Measurements from ENCODE around the gene TANGO2.

Gene TANGO2

GRCh38 chr22:20035375-20036083 lies 14.6 kb downstream of the TANGO2 start:
- H3K9ac ChIP-seq (ENCODE audit: insufficient read length, low read depth), result no peak overlapping the region
- peaks cover 18% of the 10 kb centered on the region for H3K36me3 ChIP-seq (ENCODE audit: insufficient read depth, insufficient read length, low read length)
- H3K9me3 ChIP-seq (ENCODE audit: insufficient read depth, low read length), result no peaks in the 10 kb centered on the region
- H3K4me3 ChIP-seq (ENCODE audit: insufficient read length, low read depth), result no peak overlapping the region
- no peak for DNase-seq (ENCODE audit: low read depth, low spot score)
- H3K27me3 ChIP-seq (ENCODE audit: insufficient read depth, insufficient read length), result no peaks in the 10 kb centered on the region
- no peak for TF ChIP-seq SUZ12 (IDR thresholded peaks at IDR 0.05; ENCODE audit: extremely low read depth, insufficient read depth, insufficient read length)
- no peak for TF ChIP-seq YY1 (IDR thresholded peaks at IDR 0.05; ENCODE audit: insufficient read depth, insufficient read length)
- no peak for TF ChIP-seq ZNF274 (IDR thresholded peaks at IDR 0.05; ENCODE audit: low read depth, low read length)
- H3K4me1 ChIP-seq (ENCODE audit: insufficient read depth, insufficient read length), result peaks cover 4% of the 10 kb centered on the region

GRCh38 chr22:20036084-20036482 lies 15.2 kb downstream of the TANGO2 start:
- Histone ChIP-seq H3K4me3 (ENCODE audit: insufficient read length, low read depth) (no peak overlapping the region), H3K27me3 (ENCODE audit: insufficient read depth, insufficient read length) (no peaks in the 10 kb centered on the region), H3K9ac (ENCODE audit: insufficient read length, low read depth) (no peak overlapping the region), H3K4me1 (ENCODE audit: insufficient read depth, insufficient read length) (peaks cover 4% of the 10 kb centered on the region), H3K36me3 (ENCODE audit: insufficient read depth, insufficient read length, low read length) (peaks cover 18% of the 10 kb centered on the region), H3K9me3 (ENCODE audit: insufficient read depth, low read length) (no peaks in the 10 kb centered on the region)
- TF ChIP-seq ZNF274 (IDR thresholded peaks at IDR 0.05; ENCODE audit: low read depth, low read length) (no peak), SUZ12 (IDR thresholded peaks at IDR 0.05; ENCODE audit: extremely low read depth, insufficient read depth, insufficient read length) (no peak), YY1 (IDR thresholded peaks at IDR 0.05; ENCODE audit: insufficient read depth, insufficient read length) (no peak)
- DNase-seq (ENCODE audit: low read depth, low spot score), result no peak

GRCh38 chr22:20036535-20037392 lies 15.9 kb downstream of the TANGO2 start:
- no peak overlapping the region for H3K4me3 ChIP-seq (ENCODE audit: insufficient read length, low read depth)
- H3K4me1 ChIP-seq (ENCODE audit: insufficient read depth, insufficient read length), result peaks cover 4% of the 10 kb centered on the region
- no peak overlapping the region for H3K9ac ChIP-seq (ENCODE audit: insufficient read length, low read depth)
- peaks cover 17% of the 10 kb centered on the region for H3K36me3 ChIP-seq (ENCODE audit: insufficient read depth, insufficient read length, low read length)
- TF ChIP-seq SUZ12 (IDR thresholded peaks at IDR 0.05; ENCODE audit: extremely low read depth, insufficient read depth, insufficient read length), result no peak
- no peak for TF ChIP-seq ZNF274 (IDR thresholded peaks at IDR 0.05; ENCODE audit: low read depth, low read length)
- TF ChIP-seq YY1 (IDR thresholded peaks at IDR 0.05; ENCODE audit: insufficient read depth, insufficient read length), result no peak
- H3K9me3 ChIP-seq (ENCODE audit: insufficient read depth, low read length), result no peaks in the 10 kb centered on the region
- no peak for DNase-seq (ENCODE audit: low read depth, low spot score)
- H3K27me3 ChIP-seq (ENCODE audit: insufficient read depth, insufficient read length), result no peaks in the 10 kb centered on the region

- Histone ChIP-seq H3K4me3 (ENCODE audit: insufficient read length, low read depth) (no peak overlapping the region), H3K36me3 (ENCODE audit: insufficient read depth, insufficient read length, low read length) (peaks cover 12% of the 10 kb centered on the region), H3K9ac (ENCODE audit: insufficient read length, low read depth) (no peak overlapping the region), H3K27me3 (ENCODE audit: insufficient read depth, insufficient read length) (no peaks in the 10 kb centered on the region), H3K9me3 (ENCODE audit: insufficient read depth, low read length) (no peaks in the 10 kb centered on the region), H3K4me1 (ENCODE audit: insufficient read depth, insufficient read length) (peaks cover 4% of the 10 kb centered on the region)
- TF ChIP-seq ZNF274 (IDR thresholded peaks at IDR 0.05; ENCODE audit: low read depth, low read length), result no peak
- TF ChIP-seq SUZ12 (IDR thresholded peaks at IDR 0.05; ENCODE audit: extremely low read depth, insufficient read depth, insufficient read length), result no peak
- TF ChIP-seq YY1 (IDR thresholded peaks at IDR 0.05; ENCODE audit: insufficient read depth, insufficient read length), result no peak
- DNase-seq (ENCODE audit: low read depth, low spot score), result no peak
Measured at GRCh38 chr22:20037419-20037818, 16.5 kb downstream of the TANGO2 start.

GRCh38 chr22:20038574-20038973 lies 17.7 kb downstream of the TANGO2 start:
- H3K9ac ChIP-seq (ENCODE audit: insufficient read length, low read depth), result no peak overlapping the region

GRCh38 chr22:20039683-20040325 lies 18.9 kb downstream of the TANGO2 start:
- H3K9ac ChIP-seq (ENCODE audit: insufficient read length, low read depth), result no peak overlapping the region
- DNase-seq (ENCODE audit: low read depth, low spot score), result no peak
- H3K36me3 ChIP-seq (ENCODE audit: insufficient read depth, insufficient read length, low read length), result peaks cover 17% of the 10 kb centered on the region
- no peaks in the 10 kb centered on the region for H3K27me3 ChIP-seq (ENCODE audit: insufficient read depth, insufficient read length)
- H3K4me3 ChIP-seq (ENCODE audit: insufficient read length, low read depth), result no peak overlapping the region
- no peaks in the 10 kb centered on the region for H3K9me3 ChIP-seq (ENCODE audit: insufficient read depth, low read length)
- TF ChIP-seq ZNF274 (IDR thresholded peaks at IDR 0.05; ENCODE audit: low read depth, low read length), result no peak
- no peak for TF ChIP-seq YY1 (IDR thresholded peaks at IDR 0.05; ENCODE audit: insufficient read depth, insufficient read length)
- no peak for TF ChIP-seq SUZ12 (IDR thresholded peaks at IDR 0.05; ENCODE audit: extremely low read depth, insufficient read depth, insufficient read length)
- peaks cover 4% of the 10 kb centered on the region for H3K4me1 ChIP-seq (ENCODE audit: insufficient read depth, insufficient read length)

More at GRCh38 chr22:20038574-20038973, 17.7 kb downstream of the TANGO2 start:
- peaks cover 14% of the 10 kb centered on the region for H3K36me3 ChIP-seq (ENCODE audit: insufficient read depth, insufficient read length, low read length)
- DNase-seq (ENCODE audit: low read depth, low spot score), result no peak
- TF ChIP-seq ZNF274 (IDR thresholded peaks at IDR 0.05; ENCODE audit: low read depth, low read length) (no peak), YY1 (IDR thresholded peaks at IDR 0.05; ENCODE audit: insufficient read depth, insufficient read length) (no peak), SUZ12 (IDR thresholded peaks at IDR 0.05; ENCODE audit: extremely low read depth, insufficient read depth, insufficient read length) (no peak)
- no peak overlapping the region for H3K4me3 ChIP-seq (ENCODE audit: insufficient read length, low read depth)
- H3K4me1 ChIP-seq (ENCODE audit: insufficient read depth, insufficient read length), result peaks cover 4% of the 10 kb centered on the region
- no peaks in the 10 kb centered on the region for H3K9me3 ChIP-seq (ENCODE audit: insufficient read depth, low read length)
- no peaks in the 10 kb centered on the region for H3K27me3 ChIP-seq (ENCODE audit: insufficient read depth, insufficient read length)
